DND-41 (cell line): Measurements from ENCODE around the gene ZNF672.

Experiments used
- ATAC-seq: fragments of 200-7000 bp; cut with Tn5 transposase; 3 replicates; pipeline ENCODE4 v1.9.1; 2021; ENCODE audit warnings: low read depth; ENCODE audit not compliant: insufficient read depth
- DNase-seq: peaks from one replicate; pipeline ENCODE4 v3.0.0-alpha.2; 2020
- H2AFZ ChIP-seq: 2 replicates; pipeline ENCODE4 v1.6.0; 2012; ENCODE audit warnings: low read depth, low read length
- H3K27ac ChIP-seq: 2 replicates; pipeline ENCODE4 v1.5.1; 2012; ENCODE audit warnings: low read length, inconsistent platforms
- H3K27me3 ChIP-seq: fragments of 200-600 bp; sonication (generic); 2 replicates; pipeline ENCODE4 v1.6.0; 2012; ENCODE audit warnings: low read length, mild to moderate bottlenecking, inconsistent platforms; ENCODE audit not compliant: insufficient read depth, poor library complexity
- H3K36me3 ChIP-seq: 2 replicates; pipeline ENCODE4 v1.5.1; 2012; ENCODE audit warnings: low read length, inconsistent platforms; ENCODE audit not compliant: insufficient read depth
- H3K4me1 ChIP-seq: 2 replicates; pipeline ENCODE4 v1.5.1; 2012; ENCODE audit warnings: mild to moderate bottlenecking, low read length; ENCODE audit not compliant: insufficient read depth
- H3K4me2 ChIP-seq: 2 replicates; pipeline ENCODE4 v1.6.0; 2012; ENCODE audit warnings: mild to moderate bottlenecking, moderate library complexity, low read length, inconsistent platforms; ENCODE audit not compliant: insufficient read depth
- H3K4me3 ChIP-seq, 2 experiments: fragments of 200-600 bp in 1 of 2; shearing (Covaris generic) in 1 of 2; 2 replicates each; pipeline ENCODE4 v1.5.1; 2012 to 2016; ENCODE audit warnings: inconsistent platforms in 2 of 2, low read length in 2 of 2, mild to moderate bottlenecking in 2 of 2, low read depth in 1 of 2, moderate library complexity in 1 of 2
- H3K79me2 ChIP-seq: 2 replicates; pipeline ENCODE4 v1.6.0; 2012; ENCODE audit warnings: low read length, inconsistent platforms; ENCODE audit not compliant: insufficient read depth
- H3K9ac ChIP-seq: 2 replicates; pipeline ENCODE4 v1.6.0; 2012; ENCODE audit warnings: low read depth, mild to moderate bottlenecking, inconsistent platforms, low read length, moderate library complexity
- H3K9me3 ChIP-seq: 2 replicates; pipeline ENCODE4 v1.5.1; 2012; ENCODE audit warnings: low read length, moderate library complexity, mild to moderate bottlenecking, inconsistent platforms; ENCODE audit not compliant: insufficient read depth, severe bottlenecking
- H4K20me1 ChIP-seq: 2 replicates; pipeline ENCODE4 v1.6.0; 2012; ENCODE audit warnings: low read length; ENCODE audit not compliant: insufficient read depth
- EZH2 ChIP-seq: IDR thresholded peaks from 3 replicates; pipeline ENCODE4 v1.6.1; 2012; ENCODE audit warnings: borderline replicate concordance, low read depth, mild to moderate bottlenecking, moderate library complexity, low read length, inconsistent platforms; ENCODE audit not compliant: severe bottlenecking
- TF ChIP-seq, protein P1 (sequence below): IDR thresholded peaks from 2 replicates; pipeline ENCODE4 v1.5.1; 2012; ENCODE audit warnings: borderline replicate concordance, low read length, moderate library complexity, mild to moderate bottlenecking; ENCODE audit not compliant: poor library complexity, severe bottlenecking; ENCODE audit errors: extremely low read depth

The ZNF672 gene

DNA sequence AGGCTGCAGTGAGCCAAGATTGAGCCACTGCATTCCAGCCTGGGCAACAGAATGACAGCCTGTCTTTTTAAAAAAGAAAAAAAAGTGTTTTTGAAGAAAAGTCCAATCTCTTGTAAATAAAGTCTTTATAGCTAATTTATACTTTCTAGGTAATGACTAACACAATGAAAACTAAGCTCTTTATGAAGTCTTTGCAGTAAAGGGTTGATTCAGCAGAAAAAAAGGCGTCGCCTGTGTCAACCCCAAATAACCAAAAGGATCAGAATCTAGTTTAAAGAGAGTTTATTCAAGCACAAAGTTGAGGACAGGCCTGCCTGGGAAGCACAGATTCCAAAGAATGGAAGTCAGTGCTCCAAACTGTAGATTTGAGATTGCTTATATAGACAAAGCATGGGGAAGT lies 53.7 kb downstream of the ZNF672 start:
- Histone ChIP-seq H3K4me1 (no peaks in the 10 kb centered on the region), H3K79me2 (no peaks in the 10 kb centered on the region), H3K36me3 (no peaks in the 10 kb centered on the region), H4K20me1 (no peaks in the 10 kb centered on the region), H3K4me3 (no peak overlapping the region), H3K27ac (no peak overlapping the region), H3K27me3 (peaks cover 3% of the 10 kb centered on the region), H3K4me2 (no peak overlapping the region), H3K9me3 (no peaks in the 10 kb centered on the region), H2AFZ (no peak overlapping the region), H3K9ac (no peak overlapping the region)
- no peak for ATAC-seq
- TF ChIP-seq, protein P1, sequence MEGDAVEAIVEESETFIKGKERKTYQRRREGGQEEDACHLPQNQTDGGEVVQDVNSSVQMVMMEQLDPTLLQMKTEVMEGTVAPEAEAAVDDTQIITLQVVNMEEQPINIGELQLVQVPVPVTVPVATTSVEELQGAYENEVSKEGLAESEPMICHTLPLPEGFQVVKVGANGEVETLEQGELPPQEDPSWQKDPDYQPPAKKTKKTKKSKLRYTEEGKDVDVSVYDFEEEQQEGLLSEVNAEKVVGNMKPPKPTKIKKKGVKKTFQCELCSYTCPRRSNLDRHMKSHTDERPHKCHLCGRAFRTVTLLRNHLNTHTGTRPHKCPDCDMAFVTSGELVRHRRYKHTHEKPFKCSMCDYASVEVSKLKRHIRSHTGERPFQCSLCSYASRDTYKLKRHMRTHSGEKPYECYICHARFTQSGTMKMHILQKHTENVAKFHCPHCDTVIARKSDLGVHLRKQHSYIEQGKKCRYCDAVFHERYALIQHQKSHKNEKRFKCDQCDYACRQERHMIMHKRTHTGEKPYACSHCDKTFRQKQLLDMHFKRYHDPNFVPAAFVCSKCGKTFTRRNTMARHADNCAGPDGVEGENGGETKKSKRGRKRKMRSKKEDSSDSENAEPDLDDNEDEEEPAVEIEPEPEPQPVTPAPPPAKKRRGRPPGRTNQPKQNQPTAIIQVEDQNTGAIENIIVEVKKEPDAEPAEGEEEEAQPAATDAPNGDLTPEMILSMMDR: no peak
- TF ChIP-seq EZH2: no peak
- no peak for DNase-seq

DNA sequence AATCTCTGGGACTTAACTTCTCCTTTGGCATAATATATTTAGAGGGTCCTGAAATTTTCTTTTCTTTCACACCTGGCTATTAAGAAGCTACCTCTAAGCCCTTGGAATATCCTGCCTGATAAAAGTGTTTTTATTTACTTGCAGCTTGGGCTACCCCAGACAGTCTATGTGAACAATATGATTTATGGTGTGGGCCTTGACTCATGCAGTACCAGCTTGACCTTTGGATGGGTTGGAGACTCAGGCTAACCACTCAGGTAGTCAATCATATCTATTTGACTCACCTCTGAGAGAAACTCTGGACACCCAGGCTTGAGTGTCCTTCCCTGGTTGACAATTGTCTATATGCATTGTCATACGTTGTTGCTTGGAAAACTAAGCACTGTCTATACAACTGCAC lies 54.6 kb downstream of the ZNF672 start:
- Histone ChIP-seq H3K4me2 (no peak overlapping the region), H3K79me2 (no peaks in the 10 kb centered on the region), H3K4me3 (no peak overlapping the region), H3K9ac (no peak overlapping the region), H3K9me3 (no peaks in the 10 kb centered on the region), H3K27ac (no peak overlapping the region), H3K4me1 (no peaks in the 10 kb centered on the region), H3K27me3 (peaks cover 6% of the 10 kb centered on the region), H2AFZ (no peak overlapping the region), H3K36me3 (no peaks in the 10 kb centered on the region), H4K20me1 (no peaks in the 10 kb centered on the region)
- TF ChIP-seq, protein P1: no peak
- no peak for TF ChIP-seq EZH2
- DNase-seq: no peak
- ATAC-seq: no peak

- no peak overlapping the region for H3K4me2 ChIP-seq
- H3K27ac ChIP-seq: no peak overlapping the region
- H3K9ac ChIP-seq: no peak overlapping the region
- ATAC-seq (no peak), DNase-seq (no peak)
- H4K20me1 ChIP-seq: no peaks in the 10 kb centered on the region
- H3K79me2 ChIP-seq: no peaks in the 10 kb centered on the region
- TF ChIP-seq, protein P1: no peak
- no peak for TF ChIP-seq EZH2
- H3K9me3 ChIP-seq: no peaks in the 10 kb centered on the region
- H3K27me3 ChIP-seq: peaks cover 7% of the 10 kb centered on the region
- no peak overlapping the region for H2AFZ ChIP-seq
- H3K4me1 ChIP-seq: no peaks in the 10 kb centered on the region
- no peak overlapping the region for H3K4me3 ChIP-seq
- H3K36me3 ChIP-seq: no peaks in the 10 kb centered on the region
Observed at GRCh38 chr1:248894837-248895236, 56.8 kb downstream of the ZNF672 start.
